Subcutaneous adipose tissue (tissue), 4 donors: Measurements from ENCODE around the gene VSIG10. TPM values are rescaled to one million over a fixed set of nuclear protein-coding genes. Genes with fewer than 3 reads are reported as not detected.

Experiments
- CTCF ChIP-seq: fragments of 450-650 bp; IDR thresholded peaks from one replicate; pipeline ENCODE4 v1.5.1; 2016; ENCODE audit warnings: low read depth, mild to moderate bottlenecking, control low read depth, antibody characterized with exemption, moderate library complexity
- total RNA-seq, 4 donors: library from RNA; depleted of rRNA; stranded (reverse); fragments of >200 nt; gene quantifications; one replicate each; pipeline ENCODE4 v1.1.0, GENCODE V29; 2016

Gene VSIG10
- total RNA-seq, 4 donors from 2014 or later: 21.8 to 58.0 (median 29.5) TPM

DNA sequence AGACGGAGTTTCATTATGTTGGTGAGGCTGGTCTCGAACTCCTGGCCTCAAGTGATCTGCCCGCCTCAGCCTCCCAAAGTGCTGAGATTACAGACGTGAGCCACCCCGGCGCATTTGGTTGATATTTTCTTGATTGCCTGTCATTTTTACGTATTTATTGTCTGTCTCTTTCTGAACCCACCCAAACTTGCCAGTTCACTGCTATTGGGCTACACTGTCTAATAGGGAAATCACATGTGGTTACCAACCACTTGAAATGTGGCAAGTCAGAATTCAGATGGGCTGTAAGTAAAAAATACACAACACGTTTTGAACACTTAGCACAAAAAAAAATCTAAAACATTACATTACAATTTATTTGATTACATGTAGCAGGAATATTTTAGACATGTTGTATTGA, 44.9 kb downstream of the VSIG10 start:
- TF ChIP-seq CTCF: no peak

DNA sequence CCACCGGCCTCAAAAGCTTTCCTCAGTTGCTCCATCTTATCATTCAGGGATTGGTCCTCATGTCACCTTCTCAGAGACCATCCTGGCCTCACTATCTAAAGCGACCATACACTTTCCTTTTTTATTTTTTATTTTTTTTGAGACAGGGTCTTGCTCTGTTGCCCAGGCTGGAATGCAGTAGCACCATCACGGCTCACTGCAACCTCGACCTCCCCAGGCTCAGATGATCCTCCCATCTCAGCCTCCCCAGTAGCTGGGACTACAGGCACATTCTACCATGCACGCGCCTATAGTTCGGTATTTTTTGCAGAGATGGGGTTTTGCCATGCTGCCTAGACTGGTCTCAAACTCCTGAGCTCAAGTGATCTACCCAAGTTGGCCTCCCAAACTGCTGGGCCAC, 45.6 kb downstream of the VSIG10 start:
- TF ChIP-seq CTCF: no peak

GRCh38 chr12:118055865-118056773, 47.7 kb downstream of the VSIG10 start:
- TF ChIP-seq CTCF: no peak

GRCh38 chr12:118055144-118055557, 48.7 kb downstream of the VSIG10 start:
- TF ChIP-seq CTCF: no peak

- TF ChIP-seq CTCF: no peak
Measured at GRCh38 chr12:118053071-118053985, 50.5 kb downstream of the VSIG10 start.

GRCh38 chr12:118052324-118053070, 51.3 kb downstream of the VSIG10 start:
- no peak for TF ChIP-seq CTCF
